ENCODE measurements around the gene ZNF418. TPM values are rescaled to one million over a fixed set of nuclear protein-coding genes. Genes with fewer than 3 reads are reported as not detected.

The ZNF418 gene
- total RNA-seq, 1 donor from 2014 or later = 21.9 TPM

- no peaks in the 10 kb centered on the region for H3K4me1 Mint-ChIP-seq (ENCODE audit: low read depth)
- peaks cover 53% of the 10 kb centered on the region for H3K9me3 Mint-ChIP-seq (ENCODE audit: low read depth)
These were observed 62.8 kb downstream of the ZNF418 start for GRCh38 chr19:57872450-57872849.

More at GRCh38 chr19:57872450-57872849, 62.8 kb downstream of the ZNF418 start:
- TF ChIP-seq, protein P1, sequence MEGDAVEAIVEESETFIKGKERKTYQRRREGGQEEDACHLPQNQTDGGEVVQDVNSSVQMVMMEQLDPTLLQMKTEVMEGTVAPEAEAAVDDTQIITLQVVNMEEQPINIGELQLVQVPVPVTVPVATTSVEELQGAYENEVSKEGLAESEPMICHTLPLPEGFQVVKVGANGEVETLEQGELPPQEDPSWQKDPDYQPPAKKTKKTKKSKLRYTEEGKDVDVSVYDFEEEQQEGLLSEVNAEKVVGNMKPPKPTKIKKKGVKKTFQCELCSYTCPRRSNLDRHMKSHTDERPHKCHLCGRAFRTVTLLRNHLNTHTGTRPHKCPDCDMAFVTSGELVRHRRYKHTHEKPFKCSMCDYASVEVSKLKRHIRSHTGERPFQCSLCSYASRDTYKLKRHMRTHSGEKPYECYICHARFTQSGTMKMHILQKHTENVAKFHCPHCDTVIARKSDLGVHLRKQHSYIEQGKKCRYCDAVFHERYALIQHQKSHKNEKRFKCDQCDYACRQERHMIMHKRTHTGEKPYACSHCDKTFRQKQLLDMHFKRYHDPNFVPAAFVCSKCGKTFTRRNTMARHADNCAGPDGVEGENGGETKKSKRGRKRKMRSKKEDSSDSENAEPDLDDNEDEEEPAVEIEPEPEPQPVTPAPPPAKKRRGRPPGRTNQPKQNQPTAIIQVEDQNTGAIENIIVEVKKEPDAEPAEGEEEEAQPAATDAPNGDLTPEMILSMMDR (IDR thresholded peaks at IDR 0.05; ENCODE audit: unreplicated experiment) = no peak
- Mint-ChIP-seq H3K4me3 (ENCODE audit: low read depth) (no peak overlapping the region), H3K36me3 (ENCODE audit: insufficient read depth) (peaks cover 84% of the 10 kb centered on the region), H3K27ac (peak overlapping the region; percentile 64), H3K27me3 (no peaks in the 10 kb centered on the region)
- DNase-seq (ENCODE audit: low spot score, unreplicated experiment) = no peak

Other genes starting within 250 kb of the ZNF418 start
- 39.0 and 43.3 TPM in 2 replicates for gene ZNF154, start 226.2 kb downstream of the ZNF418 start, total RNA-seq
- gene ZNF671, start 207.8 kb downstream of the ZNF418 start, total RNA-seq = 11.7 and 15.4 TPM in 2 replicates
- 32.8 and 35.3 TPM in 2 replicates for gene ZNF776, start 188.6 kb downstream of the ZNF418 start, total RNA-seq
- 33.1 and 33.2 TPM in 2 replicates for gene ZNF586, start 165.7 kb downstream of the ZNF418 start, total RNA-seq
- gene ZNF552, start 120.5 kb downstream of the ZNF418 start, total RNA-seq = 27.2 and 27.9 TPM in 2 replicates
- gene ZNF587B, start 105.1 kb downstream of the ZNF418 start, total RNA-seq = 24.9 and 29.8 TPM in 2 replicates
- gene ZNF587, start 85.5 kb downstream of the ZNF418 start, total RNA-seq = 88.4 and 93.7 TPM in 2 replicates
- 53.6 and 54.9 TPM in 2 replicates for gene ZNF814, start 46.4 kb downstream of the ZNF418 start, total RNA-seq
- gene ZNF417, start 18.8 kb downstream of the ZNF418 start, total RNA-seq = 25.9 and 27.2 TPM in 2 replicates
- 7.3 and 7.5 TPM in 2 replicates for gene ZNF256, start 12.3 kb upstream of the ZNF418 start, total RNA-seq
- 1.6 and 1.8 TPM in 2 replicates for gene C19orf18, start 39.1 kb upstream of the ZNF418 start, total RNA-seq
- 48.6 and 49.0 TPM in 2 replicates for gene ZNF606, start 67.4 kb upstream of the ZNF418 start, total RNA-seq
- 4.8 and 6.7 TPM in 2 replicates for gene ZSCAN1, start 98.6 kb upstream of the ZNF418 start, total RNA-seq
- 17.3 and 17.9 TPM in 2 replicates for gene ZNF135, start 123.9 kb upstream of the ZNF418 start, total RNA-seq
- 111 and 118 TPM in 2 replicates for gene ZSCAN18, start 162.8 kb upstream of the ZNF418 start, total RNA-seq
- 15.3 and 17.0 TPM in 2 replicates for gene ZNF329, start 215.4 kb upstream of the ZNF418 start, total RNA-seq
- 26.1 and 29.0 TPM in 2 replicates for gene ZNF274, start 247.7 kb upstream of the ZNF418 start, total RNA-seq